Loucy (cell line): ENCODE measurements around the gene COL5A3.

ENCODE experiments used
- EZH2phosphoT487 ChIP-seq: fragments of 200-600 bp; IDR thresholded peaks from 2 replicates; pipeline ENCODE4 v1.6.1; 2018; ENCODE audit warnings: antibody characterized with exemption, mild to moderate bottlenecking, moderate library complexity, borderline replicate concordance
- TF ChIP-seq, protein P1 (sequence below): fragments of 200-600 bp; sonication (generic); conservative IDR thresholded peaks from 2 replicates; pipeline ENCODE4 v1.5.1; 2014; ENCODE audit warnings: mild to moderate bottlenecking, antibody characterized with exemption, low read length

DNA sequence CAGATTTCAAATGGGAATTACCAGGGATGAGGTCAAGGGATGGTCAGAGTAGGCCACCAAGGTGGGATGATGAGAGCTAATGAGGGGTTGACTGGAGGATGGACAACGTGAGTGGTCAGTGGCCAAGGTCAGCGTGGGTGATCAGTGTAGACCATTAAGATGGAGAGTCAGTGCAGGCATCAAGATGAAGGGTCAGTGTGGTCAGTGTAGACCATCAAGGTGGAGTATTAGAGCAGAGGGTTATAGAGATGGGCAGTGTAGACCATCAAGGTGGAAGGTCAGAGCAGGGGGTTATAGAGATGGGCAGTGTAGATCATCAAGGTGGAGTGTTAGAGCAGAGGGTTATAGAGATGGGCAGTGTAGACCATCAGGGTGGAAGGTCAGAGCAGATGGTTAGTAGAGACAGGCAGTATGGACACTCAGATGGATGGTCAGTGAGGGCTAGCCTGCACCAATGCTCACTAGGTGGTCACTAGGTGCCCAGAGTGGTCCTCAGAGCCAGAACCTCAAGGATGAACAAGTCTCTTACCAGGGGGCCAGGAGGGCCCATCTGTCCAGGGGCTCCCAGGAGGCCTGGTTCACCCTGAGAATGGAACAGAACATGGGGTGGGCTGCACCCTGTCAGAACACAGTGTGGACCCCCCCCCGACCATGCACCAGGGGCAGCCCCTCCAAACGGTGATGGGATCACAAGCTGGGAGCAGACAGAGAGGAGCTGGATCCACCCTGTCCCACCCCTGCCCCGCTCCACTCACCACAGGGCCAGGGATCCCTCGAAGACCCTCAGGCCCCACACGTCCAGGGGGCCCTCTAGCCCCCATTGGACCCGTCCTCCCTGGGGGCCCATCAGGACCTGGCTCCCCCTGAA, 41.2 kb downstream of the COL5A3 start:
- TF ChIP-seq, protein P1, sequence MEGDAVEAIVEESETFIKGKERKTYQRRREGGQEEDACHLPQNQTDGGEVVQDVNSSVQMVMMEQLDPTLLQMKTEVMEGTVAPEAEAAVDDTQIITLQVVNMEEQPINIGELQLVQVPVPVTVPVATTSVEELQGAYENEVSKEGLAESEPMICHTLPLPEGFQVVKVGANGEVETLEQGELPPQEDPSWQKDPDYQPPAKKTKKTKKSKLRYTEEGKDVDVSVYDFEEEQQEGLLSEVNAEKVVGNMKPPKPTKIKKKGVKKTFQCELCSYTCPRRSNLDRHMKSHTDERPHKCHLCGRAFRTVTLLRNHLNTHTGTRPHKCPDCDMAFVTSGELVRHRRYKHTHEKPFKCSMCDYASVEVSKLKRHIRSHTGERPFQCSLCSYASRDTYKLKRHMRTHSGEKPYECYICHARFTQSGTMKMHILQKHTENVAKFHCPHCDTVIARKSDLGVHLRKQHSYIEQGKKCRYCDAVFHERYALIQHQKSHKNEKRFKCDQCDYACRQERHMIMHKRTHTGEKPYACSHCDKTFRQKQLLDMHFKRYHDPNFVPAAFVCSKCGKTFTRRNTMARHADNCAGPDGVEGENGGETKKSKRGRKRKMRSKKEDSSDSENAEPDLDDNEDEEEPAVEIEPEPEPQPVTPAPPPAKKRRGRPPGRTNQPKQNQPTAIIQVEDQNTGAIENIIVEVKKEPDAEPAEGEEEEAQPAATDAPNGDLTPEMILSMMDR, result no peak
- TF ChIP-seq EZH2phosphoT487, result no peak
